ENCODE measurements around the gene SPOCK1.

SPOCK1 gene

DNA sequence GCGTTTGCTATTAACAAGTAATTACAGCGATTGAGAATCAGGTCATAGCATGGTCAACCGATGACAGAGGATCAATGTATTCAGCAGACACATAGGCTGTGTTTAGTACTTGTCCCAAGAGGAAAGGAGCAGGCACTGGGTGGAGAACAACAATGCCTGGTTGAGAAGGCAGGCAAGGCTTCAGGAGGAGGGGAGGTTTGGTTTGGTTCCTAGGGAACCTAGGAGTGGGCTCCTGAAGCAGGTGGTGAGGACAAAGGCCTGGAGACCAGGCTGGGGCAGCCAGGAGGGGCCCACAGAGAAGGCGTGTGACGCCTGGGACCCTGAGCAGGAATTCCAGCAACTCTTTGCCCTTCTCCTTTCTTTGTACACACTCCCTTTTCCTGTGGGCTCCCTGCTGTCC is 195.6 kb downstream of the SPOCK1 start:
- TF ChIP-seq MYC (IDR thresholded peaks at IDR 0.05; ENCODE audit: low read depth, low read length) (no peak), POLR2A (IDR thresholded peaks at IDR 0.05; ENCODE audit: extremely low read depth, insufficient read length) (no peak)
- TF ChIP-seq, protein P1, sequence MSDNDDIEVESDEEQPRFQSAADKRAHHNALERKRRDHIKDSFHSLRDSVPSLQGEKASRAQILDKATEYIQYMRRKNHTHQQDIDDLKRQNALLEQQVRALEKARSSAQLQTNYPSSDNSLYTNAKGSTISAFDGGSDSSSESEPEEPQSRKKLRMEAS (IDR thresholded peaks at IDR 0.05; ENCODE audit: low read depth, low read length), result no peak
- TF ChIP-seq, protein P2, sequence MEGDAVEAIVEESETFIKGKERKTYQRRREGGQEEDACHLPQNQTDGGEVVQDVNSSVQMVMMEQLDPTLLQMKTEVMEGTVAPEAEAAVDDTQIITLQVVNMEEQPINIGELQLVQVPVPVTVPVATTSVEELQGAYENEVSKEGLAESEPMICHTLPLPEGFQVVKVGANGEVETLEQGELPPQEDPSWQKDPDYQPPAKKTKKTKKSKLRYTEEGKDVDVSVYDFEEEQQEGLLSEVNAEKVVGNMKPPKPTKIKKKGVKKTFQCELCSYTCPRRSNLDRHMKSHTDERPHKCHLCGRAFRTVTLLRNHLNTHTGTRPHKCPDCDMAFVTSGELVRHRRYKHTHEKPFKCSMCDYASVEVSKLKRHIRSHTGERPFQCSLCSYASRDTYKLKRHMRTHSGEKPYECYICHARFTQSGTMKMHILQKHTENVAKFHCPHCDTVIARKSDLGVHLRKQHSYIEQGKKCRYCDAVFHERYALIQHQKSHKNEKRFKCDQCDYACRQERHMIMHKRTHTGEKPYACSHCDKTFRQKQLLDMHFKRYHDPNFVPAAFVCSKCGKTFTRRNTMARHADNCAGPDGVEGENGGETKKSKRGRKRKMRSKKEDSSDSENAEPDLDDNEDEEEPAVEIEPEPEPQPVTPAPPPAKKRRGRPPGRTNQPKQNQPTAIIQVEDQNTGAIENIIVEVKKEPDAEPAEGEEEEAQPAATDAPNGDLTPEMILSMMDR (IDR thresholded peaks at IDR 0.05; ENCODE audit: low read depth, low read length), result no peak
- H3K4me3 ChIP-seq (ENCODE audit: low read depth, low read length), result no peak overlapping the region
- DNase-seq (ENCODE audit: low read depth), result no peak

DNA sequence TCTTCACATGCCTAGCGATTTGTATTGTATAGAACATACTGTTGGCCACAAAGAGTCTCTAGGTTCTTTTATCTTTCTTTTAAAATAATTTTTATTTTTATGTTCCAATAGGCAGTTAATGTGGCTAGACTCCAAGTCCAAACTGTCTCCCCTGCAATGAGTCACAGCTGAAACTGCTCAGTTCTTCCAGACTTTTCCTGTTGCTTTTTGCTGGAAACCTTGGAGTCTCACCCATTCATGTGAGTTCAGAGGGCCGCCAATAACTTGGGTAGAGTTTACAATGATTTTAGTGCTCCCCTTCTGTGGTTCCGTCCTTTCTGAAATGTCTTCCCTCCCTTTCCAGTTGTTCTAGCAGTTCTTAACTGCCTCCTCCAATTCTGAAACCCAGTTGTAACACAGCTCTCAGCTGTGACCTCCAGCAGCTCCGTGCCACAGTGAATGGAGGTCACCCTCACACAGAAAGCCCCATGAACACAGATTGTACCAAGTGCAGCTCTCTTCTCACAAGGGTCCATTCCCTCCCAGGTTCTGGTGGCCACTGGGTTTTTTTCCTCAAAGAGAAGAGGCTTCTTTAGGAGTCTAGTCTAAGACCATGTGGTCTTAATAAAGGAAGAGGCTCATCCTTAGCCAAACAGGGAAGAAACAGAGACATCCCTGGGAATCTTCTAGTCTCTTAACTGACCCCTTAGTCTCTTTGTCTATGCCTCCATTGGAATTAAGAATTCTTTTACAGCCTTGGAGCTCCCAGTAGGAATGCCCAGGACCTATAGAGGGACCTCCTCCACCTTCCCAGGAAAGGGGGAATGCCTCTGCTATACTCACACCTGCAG is 198.5 kb downstream of the SPOCK1 start:
- no peak for DNase-seq (ENCODE audit: low read depth)
- no peak overlapping the region for H3K4me3 ChIP-seq (ENCODE audit: low read depth, low read length)
- TF ChIP-seq, protein P1 (IDR thresholded peaks at IDR 0.05; ENCODE audit: low read depth, low read length), result no peak
- TF ChIP-seq, protein P2 (IDR thresholded peaks at IDR 0.05; ENCODE audit: low read depth, low read length), result no peak
- no peak for TF ChIP-seq POLR2A (IDR thresholded peaks at IDR 0.05; ENCODE audit: extremely low read depth, insufficient read length)
- TF ChIP-seq MYC (IDR thresholded peaks at IDR 0.05; ENCODE audit: low read depth, low read length), result no peak

DNA sequence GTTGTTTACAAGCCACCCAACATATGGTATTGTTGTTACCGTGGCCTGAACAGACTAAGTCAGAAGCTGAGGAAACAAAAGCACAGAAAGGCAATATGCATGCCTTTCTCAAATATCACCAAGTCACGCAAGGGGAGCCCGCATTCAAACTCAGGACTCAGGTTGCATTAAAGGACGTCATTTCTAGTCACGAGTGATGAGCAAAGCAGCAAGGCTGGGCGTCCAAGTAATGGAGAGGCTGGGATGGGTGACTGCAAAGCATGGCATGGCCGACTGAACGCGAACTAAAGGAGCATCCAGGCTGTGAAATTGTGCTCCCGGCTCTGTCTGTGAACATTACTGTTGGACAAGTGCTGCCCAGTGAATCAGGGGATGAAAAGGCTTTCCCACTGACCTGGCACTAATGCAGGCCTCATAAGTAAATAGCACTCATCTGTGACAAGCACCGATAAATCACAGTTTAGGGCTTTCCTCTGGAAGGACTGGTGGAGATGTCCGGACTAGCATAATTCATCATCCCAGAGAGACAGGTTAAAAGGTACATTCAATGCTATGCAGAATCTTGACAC is 202.8 kb downstream of the SPOCK1 start:
- TF ChIP-seq, protein P1 (IDR thresholded peaks at IDR 0.05; ENCODE audit: low read depth, low read length), result no peak
- no peak for DNase-seq (ENCODE audit: low read depth)
- H3K4me3 ChIP-seq (ENCODE audit: low read depth, low read length), result no peak overlapping the region

DNA sequence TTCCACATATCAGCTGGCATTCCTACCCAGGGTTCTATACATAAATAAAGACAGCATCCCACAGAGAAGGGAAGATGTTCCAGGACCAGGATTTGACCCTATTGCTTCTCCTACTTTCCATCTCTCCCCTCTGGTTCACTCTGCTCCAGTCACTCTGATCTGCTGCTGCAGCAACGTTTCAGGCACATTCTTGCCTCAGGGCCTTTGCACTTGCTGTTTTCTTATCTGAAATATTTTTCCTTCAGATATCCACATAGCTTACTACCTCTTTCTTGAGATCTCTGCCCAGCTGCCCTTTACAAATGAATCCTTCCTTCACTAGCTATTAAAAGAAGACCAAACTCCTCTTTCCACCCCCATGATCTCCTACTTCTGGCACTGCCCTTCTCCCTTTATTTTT is 204.5 kb downstream of the SPOCK1 start:
- no peak for TF ChIP-seq POLR2A (IDR thresholded peaks at IDR 0.05; ENCODE audit: extremely low read depth, insufficient read length)
- TF ChIP-seq, protein P1 (IDR thresholded peaks at IDR 0.05; ENCODE audit: low read depth, low read length), result no peak
- no peak for TF ChIP-seq MYC (IDR thresholded peaks at IDR 0.05; ENCODE audit: low read depth, low read length)
- TF ChIP-seq, protein P2 (IDR thresholded peaks at IDR 0.05; ENCODE audit: low read depth, low read length), result no peak
- no peak overlapping the region for H3K4me3 ChIP-seq (ENCODE audit: low read depth, low read length)
- no peak for DNase-seq (ENCODE audit: low read depth)

DNA sequence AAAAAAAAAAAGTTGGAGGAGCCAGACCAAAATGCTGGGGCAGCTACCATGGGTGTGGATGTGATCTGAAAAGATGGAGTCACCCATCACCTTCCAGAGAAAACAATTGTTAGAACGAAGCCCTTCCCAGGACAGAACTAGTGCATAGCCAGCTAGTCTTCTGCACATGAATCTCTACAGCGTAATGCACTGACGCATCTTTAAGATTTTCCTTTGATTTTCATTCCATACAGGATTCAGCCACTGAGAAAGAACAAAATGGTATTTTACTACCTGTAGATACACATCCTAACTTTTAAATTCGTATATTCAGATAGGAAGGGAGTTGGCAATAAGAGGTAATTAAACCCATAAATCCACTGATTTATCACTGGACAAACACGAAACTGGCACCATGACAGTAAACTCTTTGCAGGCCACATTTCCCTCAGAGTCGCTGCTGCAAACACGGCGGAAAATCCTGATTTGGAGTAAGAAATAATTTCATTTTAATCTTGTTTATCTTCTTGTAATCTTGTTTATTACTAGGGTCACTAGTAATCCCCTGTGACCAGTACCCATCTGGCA is 206.6 kb downstream of the SPOCK1 start:
- TF ChIP-seq POLR2A (IDR thresholded peaks at IDR 0.05; ENCODE audit: extremely low read depth, insufficient read length), result no peak
- TF ChIP-seq, protein P1 (IDR thresholded peaks at IDR 0.05; ENCODE audit: low read depth, low read length), result no peak
- TF ChIP-seq MYC (IDR thresholded peaks at IDR 0.05; ENCODE audit: low read depth, low read length), result no peak
- TF ChIP-seq, protein P2 (IDR thresholded peaks at IDR 0.05; ENCODE audit: low read depth, low read length), result no peak
- DNase-seq (ENCODE audit: low read depth), result no peak
- H3K4me3 ChIP-seq (ENCODE audit: low read depth, low read length), result no peak overlapping the region

DNA sequence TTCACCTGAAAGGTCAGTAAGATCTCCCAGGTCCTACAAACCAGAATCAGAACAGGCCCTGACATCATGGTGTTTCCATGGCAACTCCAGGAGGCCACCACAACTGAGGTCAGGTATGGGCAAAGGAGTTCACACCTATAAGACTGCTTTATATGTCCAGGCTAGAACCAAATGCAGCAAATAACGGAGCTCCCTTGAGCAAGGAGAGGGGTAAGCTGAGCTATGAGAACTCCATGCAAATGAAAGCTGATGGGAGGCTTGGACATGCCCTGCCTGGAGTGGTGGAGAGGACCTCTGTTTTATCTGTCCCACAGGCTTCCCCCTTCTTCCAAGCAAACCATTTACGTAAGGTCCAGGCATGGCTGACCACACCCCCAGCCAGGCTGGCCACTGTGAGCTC is 207.7 kb downstream of the SPOCK1 start:
- no peak for DNase-seq (ENCODE audit: low read depth)
- TF ChIP-seq POLR2A (IDR thresholded peaks at IDR 0.05; ENCODE audit: extremely low read depth, insufficient read length), result no peak
- no peak for TF ChIP-seq MYC (IDR thresholded peaks at IDR 0.05; ENCODE audit: low read depth, low read length)
- no peak overlapping the region for H3K4me3 ChIP-seq (ENCODE audit: low read depth, low read length)
